ENCODE results near the gene LTA. TPM values are rescaled to one million over a fixed set of nuclear protein-coding genes. Genes with fewer than 3 reads are reported as not detected.

LTA gene
- polyA plus RNA-seq, 1 donor from 2014 or later = not detected

DNA sequence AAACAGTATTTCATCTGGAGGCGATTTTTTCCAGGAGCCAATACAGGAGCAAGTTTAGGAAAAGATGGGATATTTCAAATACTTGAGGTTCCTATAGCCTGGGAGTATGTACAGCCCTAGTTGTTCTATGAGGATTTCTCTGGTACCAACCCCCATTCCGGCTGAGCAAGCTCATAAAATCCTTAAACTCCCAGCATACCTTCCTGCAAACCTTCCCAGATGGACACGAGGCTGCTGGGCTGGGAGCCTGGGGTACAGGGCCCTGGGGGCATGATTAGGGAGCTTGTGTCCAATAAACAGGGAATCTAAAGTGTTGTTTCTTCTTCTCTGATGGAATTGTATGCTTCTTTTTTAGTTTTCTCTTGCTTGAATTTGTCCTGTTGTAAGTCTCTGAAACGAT lies 49.9 kb downstream of the LTA start:
- Histone ChIP-seq H3K9ac (ENCODE audit: low read length) (peak overlapping the region; percentile 100), H3F3A (ENCODE audit: insufficient read depth, low read length, poor library complexity, severe bottlenecking) (no peaks in the 10 kb centered on the region), H3K4me2 (ENCODE audit: low read length) (peak overlapping the region; percentile 100), H3K36me3 (ENCODE audit: insufficient read depth, low read length) (peaks cover 5% of the 10 kb centered on the region), H2AFZ (ENCODE audit: low read depth, low read length) (no peak overlapping the region), H4K20me1 (ENCODE audit: insufficient read depth) (no peaks in the 10 kb centered on the region), H3K9me3 (ENCODE audit: low read length) (no peaks in the 10 kb centered on the region), H3K27ac (ENCODE audit: low read length) (peak overlapping the region; percentile 99), H3K79me2 (replicated peaks; ENCODE audit: insufficient read depth, low read length) (peaks cover 49% of the 10 kb centered on the region), H3K27me3 (ENCODE audit: insufficient read depth, low read depth, low read length) (no peaks in the 10 kb centered on the region), H3K9me2 (ENCODE audit: insufficient read depth, low read length) (no peaks in the 10 kb centered on the region), H3K4me3 (ENCODE audit: low read length) (peak overlapping the region; percentile 93)
- TF ChIP-seq, protein P1, sequence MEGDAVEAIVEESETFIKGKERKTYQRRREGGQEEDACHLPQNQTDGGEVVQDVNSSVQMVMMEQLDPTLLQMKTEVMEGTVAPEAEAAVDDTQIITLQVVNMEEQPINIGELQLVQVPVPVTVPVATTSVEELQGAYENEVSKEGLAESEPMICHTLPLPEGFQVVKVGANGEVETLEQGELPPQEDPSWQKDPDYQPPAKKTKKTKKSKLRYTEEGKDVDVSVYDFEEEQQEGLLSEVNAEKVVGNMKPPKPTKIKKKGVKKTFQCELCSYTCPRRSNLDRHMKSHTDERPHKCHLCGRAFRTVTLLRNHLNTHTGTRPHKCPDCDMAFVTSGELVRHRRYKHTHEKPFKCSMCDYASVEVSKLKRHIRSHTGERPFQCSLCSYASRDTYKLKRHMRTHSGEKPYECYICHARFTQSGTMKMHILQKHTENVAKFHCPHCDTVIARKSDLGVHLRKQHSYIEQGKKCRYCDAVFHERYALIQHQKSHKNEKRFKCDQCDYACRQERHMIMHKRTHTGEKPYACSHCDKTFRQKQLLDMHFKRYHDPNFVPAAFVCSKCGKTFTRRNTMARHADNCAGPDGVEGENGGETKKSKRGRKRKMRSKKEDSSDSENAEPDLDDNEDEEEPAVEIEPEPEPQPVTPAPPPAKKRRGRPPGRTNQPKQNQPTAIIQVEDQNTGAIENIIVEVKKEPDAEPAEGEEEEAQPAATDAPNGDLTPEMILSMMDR (IDR thresholded peaks at IDR 0.05; ENCODE audit: poor library complexity, severe bottlenecking) = no peak
- TF ChIP-seq MXI1 (conservative IDR thresholded peaks at IDR 0.05; ENCODE audit: poor library complexity, severe bottlenecking) = no peak
- no peak for TF ChIP-seq EZH2 (IDR thresholded peaks at IDR 0.05; ENCODE audit: borderline replicate concordance, insufficient read depth, low read length, poor library complexity, severe bottlenecking)
- no peak for TF ChIP-seq TAF1 (IDR thresholded peaks at IDR 0.05; ENCODE audit: low read depth)
- TF ChIP-seq POLR2AphosphoS5 (IDR thresholded peaks at IDR 0.05) = no peak
- TF ChIP-seq RAD21 (conservative IDR thresholded peaks at IDR 0.05) = no peak
- TF ChIP-seq, protein P2, sequence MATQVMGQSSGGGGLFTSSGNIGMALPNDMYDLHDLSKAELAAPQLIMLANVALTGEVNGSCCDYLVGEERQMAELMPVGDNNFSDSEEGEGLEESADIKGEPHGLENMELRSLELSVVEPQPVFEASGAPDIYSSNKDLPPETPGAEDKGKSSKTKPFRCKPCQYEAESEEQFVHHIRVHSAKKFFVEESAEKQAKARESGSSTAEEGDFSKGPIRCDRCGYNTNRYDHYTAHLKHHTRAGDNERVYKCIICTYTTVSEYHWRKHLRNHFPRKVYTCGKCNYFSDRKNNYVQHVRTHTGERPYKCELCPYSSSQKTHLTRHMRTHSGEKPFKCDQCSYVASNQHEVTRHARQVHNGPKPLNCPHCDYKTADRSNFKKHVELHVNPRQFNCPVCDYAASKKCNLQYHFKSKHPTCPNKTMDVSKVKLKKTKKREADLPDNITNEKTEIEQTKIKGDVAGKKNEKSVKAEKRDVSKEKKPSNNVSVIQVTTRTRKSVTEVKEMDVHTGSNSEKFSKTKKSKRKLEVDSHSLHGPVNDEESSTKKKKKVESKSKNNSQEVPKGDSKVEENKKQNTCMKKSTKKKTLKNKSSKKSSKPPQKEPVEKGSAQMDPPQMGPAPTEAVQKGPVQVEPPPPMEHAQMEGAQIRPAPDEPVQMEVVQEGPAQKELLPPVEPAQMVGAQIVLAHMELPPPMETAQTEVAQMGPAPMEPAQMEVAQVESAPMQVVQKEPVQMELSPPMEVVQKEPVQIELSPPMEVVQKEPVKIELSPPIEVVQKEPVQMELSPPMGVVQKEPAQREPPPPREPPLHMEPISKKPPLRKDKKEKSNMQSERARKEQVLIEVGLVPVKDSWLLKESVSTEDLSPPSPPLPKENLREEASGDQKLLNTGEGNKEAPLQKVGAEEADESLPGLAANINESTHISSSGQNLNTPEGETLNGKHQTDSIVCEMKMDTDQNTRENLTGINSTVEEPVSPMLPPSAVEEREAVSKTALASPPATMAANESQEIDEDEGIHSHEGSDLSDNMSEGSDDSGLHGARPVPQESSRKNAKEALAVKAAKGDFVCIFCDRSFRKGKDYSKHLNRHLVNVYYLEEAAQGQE (IDR thresholded peaks at IDR 0.05; ENCODE audit: borderline replicate concordance) = no peak
- TF ChIP-seq EP300 (conservative IDR thresholded peaks at IDR 0.05; ENCODE audit: poor library complexity, severe bottlenecking) = no peak

DNA sequence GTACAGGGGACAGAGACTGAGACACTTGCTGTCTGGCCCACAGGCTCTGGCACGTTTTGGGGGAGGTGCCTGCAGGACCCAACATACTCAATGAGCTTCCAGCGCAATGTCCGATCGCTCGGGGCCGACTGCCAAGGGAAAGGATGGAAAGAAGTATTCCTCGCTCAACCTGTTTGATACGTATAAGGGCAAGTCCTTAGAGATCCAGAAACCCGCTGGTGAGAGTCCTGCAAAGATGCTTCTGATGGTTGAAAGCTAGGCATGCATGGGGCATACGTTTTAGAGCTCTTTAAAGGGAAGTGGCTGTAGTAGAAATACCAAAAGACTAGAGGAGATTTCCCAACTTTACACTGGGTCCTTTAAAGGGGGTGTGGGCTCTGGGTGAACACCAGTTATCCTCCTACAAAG lies 50.6 kb downstream of the LTA start:
- H3K27me3 ChIP-seq (ENCODE audit: insufficient read depth, low read depth, low read length) = no peaks in the 10 kb centered on the region
- no peaks in the 10 kb centered on the region for H3K9me3 ChIP-seq (ENCODE audit: low read length)
- H3K4me2 ChIP-seq (ENCODE audit: low read length) = peak overlapping the region; percentile 100
- peaks cover 51% of the 10 kb centered on the region for H3K79me2 ChIP-seq (replicated peaks; ENCODE audit: insufficient read depth, low read length)
- no peak overlapping the region for H2AFZ ChIP-seq (ENCODE audit: low read depth, low read length)
- H3K36me3 ChIP-seq (ENCODE audit: insufficient read depth, low read length) = peaks cover 5% of the 10 kb centered on the region
- peak overlapping the region; percentile 100 for H3K9ac ChIP-seq (ENCODE audit: low read length)
- no peaks in the 10 kb centered on the region for H3F3A ChIP-seq (ENCODE audit: insufficient read depth, low read length, poor library complexity, severe bottlenecking)
- no peak for TF ChIP-seq RAD21 (conservative IDR thresholded peaks at IDR 0.05)
- TF ChIP-seq MXI1 (conservative IDR thresholded peaks at IDR 0.05; ENCODE audit: poor library complexity, severe bottlenecking) = no peak
- peak overlapping the region; percentile 99 for H3K27ac ChIP-seq (ENCODE audit: low read length)
- no peaks in the 10 kb centered on the region for H3K9me2 ChIP-seq (ENCODE audit: insufficient read depth, low read length)
- H3K4me3 ChIP-seq (ENCODE audit: low read length) = peak overlapping the region; percentile 93
- no peaks in the 10 kb centered on the region for H4K20me1 ChIP-seq (ENCODE audit: insufficient read depth)

Small RNA genes lying within 50 kb of the gene (small RNA-seq; reads per million reads assigned to genes)
- gene SNORA38 (216 to 884 (median 224) reads per million in 3 experiments), gene SNORD117 (646 to 1,037 (median 928) reads per million in 3 experiments), gene SNORD84 (0 reads per million in 3 experiments), gene UQCRHP1 (0 reads per million in 3 experiments)

Other genes with a start within 250 kb of the LTA start
- gene HLA-B, start 215.1 kb upstream of the LTA start, polyA plus RNA-seq = 9.4 and 9.8 TPM in 2 replicates
- 0.32 and 0.87 TPM in 2 replicates for gene MICA, start 168.7 kb upstream of the LTA start, polyA plus RNA-seq
- 0.14 TPM in 1 of 2 replicates, not detected in the other for gene MICB, start 74.1 kb upstream of the LTA start, polyA plus RNA-seq
- gene MCCD1, start 43.3 kb upstream of the LTA start, polyA plus RNA-seq = not detected in 2 replicates
- gene DDX39B, start 30.3 kb upstream of the LTA start, polyA plus RNA-seq = 313 and 371 TPM in 2 replicates
- gene ATP6V1G2, start 25.7 kb upstream of the LTA start, polyA plus RNA-seq = 56.7 and 76.7 TPM in 2 replicates
- 88.7 and 92.8 TPM in 2 replicates for gene NFKBIL1, start 24.7 kb upstream of the LTA start, polyA plus RNA-seq
- not detected in 2 replicates for gene TNF, start 3.3 kb downstream of the LTA start, polyA plus RNA-seq
- not detected in 2 replicates for gene LTB, start 10.1 kb downstream of the LTA start, polyA plus RNA-seq
- gene LST1, start 14.0 kb downstream of the LTA start, polyA plus RNA-seq = not detected in 2 replicates
- not detected in 2 replicates for gene NCR3, start 20.7 kb downstream of the LTA start, polyA plus RNA-seq
- gene AIF1, start 42.9 kb downstream of the LTA start, polyA plus RNA-seq = not detected in 2 replicates
- 39.9 and 51.0 TPM in 2 replicates for gene PRRC2A, start 48.4 kb downstream of the LTA start, polyA plus RNA-seq
- gene BAG6, start 80.4 kb downstream of the LTA start, polyA plus RNA-seq = 203 and 204 TPM in 2 replicates
- 1.3 and 4.4 TPM in 2 replicates for gene APOM, start 83.6 kb downstream of the LTA start, polyA plus RNA-seq
- gene C6orf47, start 88.5 kb downstream of the LTA start, polyA plus RNA-seq = 17.2 and 24.3 TPM in 2 replicates
- gene GPANK1, start 92.7 kb downstream of the LTA start, polyA plus RNA-seq = 18.4 and 21.9 TPM in 2 replicates
- gene CSNK2B, start 93.8 kb downstream of the LTA start, polyA plus RNA-seq = 130 and 135 TPM in 2 replicates
- gene LY6G5B, start 97.7 kb downstream of the LTA start, polyA plus RNA-seq = 4.0 and 7.7 TPM in 2 replicates
- gene LY6G5C, start 108.8 kb downstream of the LTA start, polyA plus RNA-seq = 13.4 and 26.6 TPM in 2 replicates
- gene ABHD16A, start 131.0 kb downstream of the LTA start, polyA plus RNA-seq = 130 and 154 TPM in 2 replicates
- gene LY6G6F, start 134.6 kb downstream of the LTA start, polyA plus RNA-seq = not detected in 2 replicates
- gene LY6G6D, start 143.1 kb downstream of the LTA start, polyA plus RNA-seq = not detected in 2 replicates
- 0.78 and 0.88 TPM in 2 replicates for gene LY6G6C, start 149.5 kb downstream of the LTA start, polyA plus RNA-seq
- gene MPIG6B, start 151.1 kb downstream of the LTA start, polyA plus RNA-seq = not detected in 2 replicates
- 386 and 410 TPM in 2 replicates for gene DDAH2, start 157.0 kb downstream of the LTA start, polyA plus RNA-seq
- gene CLIC1, start 164.2 kb downstream of the LTA start, polyA plus RNA-seq = 5.5 and 5.7 TPM in 2 replicates
- 5.1 and 7.8 TPM in 2 replicates for gene MSH5, start 167.7 kb downstream of the LTA start, polyA plus RNA-seq
- 1.3 TPM in 1 of 2 replicates, not detected in the other for gene SAPCD1, start 190.4 kb downstream of the LTA start, polyA plus RNA-seq
- gene VWA7, start 205.0 kb downstream of the LTA start, polyA plus RNA-seq = 5.3 and 5.7 TPM in 2 replicates
- 40.9 and 49.4 TPM in 2 replicates for gene VARS1, start 223.5 kb downstream of the LTA start, polyA plus RNA-seq
- gene LSM2, start 234.7 kb downstream of the LTA start, polyA plus RNA-seq = 68.5 and 87.6 TPM in 2 replicates
- 1.6 and 2.6 TPM in 2 replicates for gene HSPA1L, start 243.0 kb downstream of the LTA start, polyA plus RNA-seq
- 50.9 and 54.5 TPM in 2 replicates for gene HSPA1A, start 243.3 kb downstream of the LTA start, polyA plus RNA-seq

Measured in neural cell (in vitro differentiated cells).